Fibroblast of the conjunctiva (primary cell): ENCODE measurements around the gene CABLES2.

Experiments used
- DNase-seq: peaks from one replicate; pipeline ENCODE4 v3.0.0-alpha.2; 2010; ENCODE audit warnings: low read depth

Gene CABLES2

DNA sequence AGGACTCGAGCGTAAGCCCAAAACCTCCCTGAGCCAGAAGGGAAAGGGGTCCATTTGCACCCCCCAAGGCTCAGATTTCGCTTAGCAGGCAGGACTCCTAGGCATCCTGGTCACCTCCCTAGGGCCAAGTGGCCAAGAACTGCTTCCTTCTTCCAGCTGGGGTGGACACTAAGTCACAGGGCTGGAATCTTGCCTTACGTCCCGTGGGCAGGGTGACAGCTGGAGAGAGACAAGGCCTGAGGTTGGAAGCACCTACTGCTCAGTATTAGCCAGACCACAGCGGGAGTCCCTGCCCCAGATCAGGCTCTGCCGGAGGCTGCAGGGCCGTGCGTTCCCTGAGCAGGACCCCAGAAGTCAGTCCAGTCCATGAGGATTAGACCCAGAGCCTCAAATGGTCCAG is 59.6 kb downstream of the CABLES2 start:
- no peak for DNase-seq

DNA sequence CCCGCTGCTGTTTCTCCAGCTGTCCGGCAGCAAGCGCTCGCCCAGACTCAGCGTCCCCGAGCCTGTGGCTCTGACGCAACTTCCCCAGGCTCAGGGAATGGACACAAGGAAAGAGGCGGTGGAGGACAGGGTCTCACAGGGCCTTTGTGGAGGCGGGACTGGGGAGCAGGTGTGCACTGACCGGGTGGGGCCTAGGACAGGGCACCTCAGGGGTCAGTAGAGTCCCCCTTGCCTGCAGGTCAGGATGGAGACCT is 60.0 kb downstream of the CABLES2 start:
- DNase-seq: no peak

DNA sequence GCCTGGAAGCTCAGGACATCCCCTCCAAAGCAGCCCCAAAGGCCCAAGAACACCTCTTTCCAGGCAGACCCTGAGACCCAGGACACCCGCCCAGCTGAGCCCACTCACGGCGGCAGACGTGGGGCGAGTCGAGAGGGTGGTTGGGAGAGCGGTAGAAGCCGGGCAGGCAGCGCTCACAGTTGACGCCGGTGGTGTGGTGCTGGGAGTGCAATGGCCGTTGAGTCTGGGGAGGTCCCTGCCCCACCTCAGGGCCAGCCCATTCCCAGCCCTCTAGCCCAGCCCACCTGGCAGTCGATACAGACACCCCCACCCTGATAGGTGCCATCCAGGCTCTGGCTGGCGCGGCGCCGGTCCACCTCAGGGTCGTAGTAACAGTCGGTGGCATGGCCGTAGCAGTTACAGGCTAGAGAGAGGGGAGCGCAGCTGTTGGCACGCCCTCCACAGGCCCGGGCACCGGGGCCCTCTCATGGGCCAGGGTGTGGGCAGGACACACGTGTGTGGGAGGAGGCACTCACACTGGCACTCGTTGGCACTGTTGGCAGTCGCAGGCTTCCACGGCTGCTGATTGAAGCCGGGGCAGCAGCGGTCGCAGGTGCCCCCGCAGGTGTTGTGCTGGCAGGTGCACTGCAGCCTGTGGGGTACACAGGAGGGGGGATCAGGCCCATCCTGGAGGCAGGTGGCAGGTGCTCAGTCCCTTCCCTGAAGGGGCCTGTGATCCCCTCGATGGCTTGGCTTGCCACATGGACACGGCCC is 60.5 kb downstream of the CABLES2 start:
- no peak for DNase-seq

DNA sequence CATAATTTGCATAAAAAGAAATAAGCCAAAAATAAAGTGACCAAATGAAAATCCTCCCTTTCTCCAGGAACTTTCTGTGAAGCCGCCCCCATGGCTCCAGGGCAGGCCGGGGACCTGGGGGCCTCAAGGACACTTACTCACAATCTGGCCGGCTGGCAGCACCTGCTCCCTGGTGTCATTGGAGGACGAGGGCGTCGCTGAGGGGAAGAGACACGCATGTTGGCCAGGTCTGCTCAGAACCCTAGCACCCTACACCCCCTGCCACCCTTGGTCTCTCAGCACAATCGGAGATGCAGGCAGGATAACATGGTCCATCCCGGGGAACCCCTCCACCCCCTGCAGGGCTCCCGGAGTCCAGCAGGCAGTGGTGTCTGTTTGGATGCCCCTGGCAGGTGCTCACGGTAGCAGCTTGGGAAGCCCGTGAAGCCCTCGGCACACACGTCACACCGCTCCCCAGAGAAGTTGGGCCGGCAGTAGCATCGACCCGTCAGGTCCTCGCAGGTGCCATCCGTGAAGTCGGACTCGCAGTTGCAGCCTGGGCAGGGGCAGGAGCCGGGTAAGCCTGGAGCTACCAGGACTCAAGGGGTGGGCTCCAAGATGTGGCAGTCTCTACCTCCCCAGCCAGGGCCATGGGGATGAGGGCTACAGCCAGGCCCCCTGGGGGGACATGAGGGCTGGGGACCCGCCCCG is 61.3 kb downstream of the CABLES2 start:
- no peak for DNase-seq

GRCh38 chr20:62344782-62345181 is 62.3 kb downstream of the CABLES2 start:
- DNase-seq: no peak

DNA sequence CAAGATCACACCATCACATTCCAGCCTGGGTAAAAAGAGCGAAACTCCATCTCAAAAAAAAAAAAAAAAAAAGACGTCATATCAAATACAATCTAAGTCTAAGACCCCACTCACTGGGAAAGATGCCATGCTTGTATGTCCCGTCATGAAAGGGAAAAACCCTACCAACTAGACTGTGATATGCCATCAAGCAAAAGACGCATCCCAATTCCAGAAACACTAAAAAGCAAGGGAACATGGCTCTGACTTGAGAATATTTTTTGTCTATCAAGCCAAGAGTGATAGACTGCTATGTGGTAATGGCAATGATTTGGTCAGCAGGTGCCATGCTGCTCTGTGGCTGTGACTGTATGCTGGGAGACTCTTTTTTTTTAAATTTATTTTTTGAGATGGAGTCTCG is 63.0 kb downstream of the CABLES2 start:
- DNase-seq: no peak

DNA sequence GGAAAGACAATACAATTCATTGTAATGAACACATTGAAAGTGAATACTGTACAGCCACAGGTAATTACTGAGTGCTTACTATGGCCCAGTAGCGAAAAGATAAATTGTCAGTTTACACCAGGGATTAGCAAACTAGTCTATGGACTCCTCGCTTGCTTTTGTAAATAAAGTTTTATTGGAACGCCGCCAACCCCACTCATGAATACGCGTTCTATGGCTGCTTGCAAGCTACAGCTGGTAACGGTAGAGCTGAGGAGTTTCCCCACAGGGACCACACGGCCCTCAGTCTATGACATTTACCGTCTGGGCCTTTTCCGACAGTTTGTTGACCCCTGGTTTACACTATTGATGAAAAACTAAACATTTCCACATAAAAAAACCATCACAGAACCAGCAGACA is 64.2 kb downstream of the CABLES2 start:
- no peak for DNase-seq

DNA sequence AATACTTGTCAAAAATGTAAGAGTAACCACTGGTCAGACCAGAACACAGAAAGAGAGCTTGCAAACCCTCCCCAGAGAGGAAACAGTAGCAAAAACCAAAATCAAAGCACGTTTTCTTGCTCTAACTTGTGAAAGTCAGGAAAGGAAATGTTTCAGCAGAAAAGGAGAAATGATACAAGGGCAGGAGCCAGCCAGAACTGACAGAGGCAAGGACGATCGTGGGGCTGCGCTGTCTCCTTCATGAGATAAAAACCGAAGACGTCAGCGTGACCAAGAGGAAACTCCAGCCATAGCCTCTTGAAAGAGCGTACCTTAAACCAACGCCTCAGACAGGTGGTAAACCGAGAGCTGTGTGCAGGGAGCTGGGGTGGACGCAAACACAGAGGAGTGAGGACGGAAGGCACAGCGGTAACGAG is 67.4 kb downstream of the CABLES2 start:
- DNase-seq: no peak
